HL-60 (cell line): Measurements from ENCODE around the gene MYCN.
"Not testable (repeated sequence)": the region's sequence is repeated elsewhere in the genome, so short reads cannot be mapped to it uniquely, and the experiment has no call there.

ENCODE experiments used
- DNase-seq, 2 experiments: peaks; one replicate each; pipeline ENCODE4 v3.0.0-alpha.2; 2010 to 2020; ENCODE audit warnings: low read depth in 1 of 2, low spot score in 1 of 2
- H3K27ac ChIP-seq: fragments of 250-450 bp; sonication (Bioruptor Pico); replicated peaks from 2 replicates; pipeline ENCODE4 v1.5.1; 2020; ENCODE audit warnings: mild to moderate bottlenecking, moderate library complexity
- H3K27me3 ChIP-seq: fragments of 250-450 bp; sonication (Bioruptor Pico); 2 replicates; pipeline ENCODE4 v1.5.1; 2021; ENCODE audit warnings: mild to moderate bottlenecking, moderate library complexity; ENCODE audit not compliant: insufficient read depth, poor library complexity, severe bottlenecking
- H3K4me3 ChIP-seq: replicated peaks from 2 replicates; pipeline ENCODE4 v1.5.1; 2011; ENCODE audit warnings: mild to moderate bottlenecking, control low read depth, low read length; ENCODE audit not compliant: insufficient read depth
- CTCF ChIP-seq: IDR thresholded peaks from one replicate; pipeline ENCODE4 v1.5.1; 2011; ENCODE audit warnings: low read length, control low read depth, inconsistent platforms; ENCODE audit not compliant: insufficient read depth
- GABPA ChIP-seq: IDR thresholded peaks from 2 replicates; pipeline ENCODE4 v1.6.1; 2012; ENCODE audit warnings: low read depth
- POLR2AphosphoS5 ChIP-seq: IDR thresholded peaks from 2 replicates; pipeline ENCODE4 v1.6.1; 2012; ENCODE audit warnings: low read depth
- SPI1 ChIP-seq: IDR thresholded peaks from 2 replicates; pipeline ENCODE4 v1.6.1; 2012; ENCODE audit warnings: low read depth, mild to moderate bottlenecking, borderline replicate concordance
- TF ChIP-seq, protein P1 (sequence below): IDR thresholded peaks from 2 replicates; pipeline ENCODE4 v1.6.1; 2012; ENCODE audit warnings: low read depth; ENCODE audit not compliant: insufficient replicate concordance

Gene MYCN

GRCh38 chr2:15959331-15960153 lies 19.2 kb downstream of the MYCN start:
- Histone ChIP-seq H3K27me3 (no peaks in the 10 kb centered on the region), H3K4me3 (no peak overlapping the region), H3K27ac (no peak overlapping the region)
- no peak for DNase-seq
- TF ChIP-seq SPI1 = no peak
- no peak for TF ChIP-seq POLR2AphosphoS5
- TF ChIP-seq, protein P1, sequence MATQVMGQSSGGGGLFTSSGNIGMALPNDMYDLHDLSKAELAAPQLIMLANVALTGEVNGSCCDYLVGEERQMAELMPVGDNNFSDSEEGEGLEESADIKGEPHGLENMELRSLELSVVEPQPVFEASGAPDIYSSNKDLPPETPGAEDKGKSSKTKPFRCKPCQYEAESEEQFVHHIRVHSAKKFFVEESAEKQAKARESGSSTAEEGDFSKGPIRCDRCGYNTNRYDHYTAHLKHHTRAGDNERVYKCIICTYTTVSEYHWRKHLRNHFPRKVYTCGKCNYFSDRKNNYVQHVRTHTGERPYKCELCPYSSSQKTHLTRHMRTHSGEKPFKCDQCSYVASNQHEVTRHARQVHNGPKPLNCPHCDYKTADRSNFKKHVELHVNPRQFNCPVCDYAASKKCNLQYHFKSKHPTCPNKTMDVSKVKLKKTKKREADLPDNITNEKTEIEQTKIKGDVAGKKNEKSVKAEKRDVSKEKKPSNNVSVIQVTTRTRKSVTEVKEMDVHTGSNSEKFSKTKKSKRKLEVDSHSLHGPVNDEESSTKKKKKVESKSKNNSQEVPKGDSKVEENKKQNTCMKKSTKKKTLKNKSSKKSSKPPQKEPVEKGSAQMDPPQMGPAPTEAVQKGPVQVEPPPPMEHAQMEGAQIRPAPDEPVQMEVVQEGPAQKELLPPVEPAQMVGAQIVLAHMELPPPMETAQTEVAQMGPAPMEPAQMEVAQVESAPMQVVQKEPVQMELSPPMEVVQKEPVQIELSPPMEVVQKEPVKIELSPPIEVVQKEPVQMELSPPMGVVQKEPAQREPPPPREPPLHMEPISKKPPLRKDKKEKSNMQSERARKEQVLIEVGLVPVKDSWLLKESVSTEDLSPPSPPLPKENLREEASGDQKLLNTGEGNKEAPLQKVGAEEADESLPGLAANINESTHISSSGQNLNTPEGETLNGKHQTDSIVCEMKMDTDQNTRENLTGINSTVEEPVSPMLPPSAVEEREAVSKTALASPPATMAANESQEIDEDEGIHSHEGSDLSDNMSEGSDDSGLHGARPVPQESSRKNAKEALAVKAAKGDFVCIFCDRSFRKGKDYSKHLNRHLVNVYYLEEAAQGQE = no peak
- no peak for TF ChIP-seq GABPA
- no peak for TF ChIP-seq CTCF

DNA sequence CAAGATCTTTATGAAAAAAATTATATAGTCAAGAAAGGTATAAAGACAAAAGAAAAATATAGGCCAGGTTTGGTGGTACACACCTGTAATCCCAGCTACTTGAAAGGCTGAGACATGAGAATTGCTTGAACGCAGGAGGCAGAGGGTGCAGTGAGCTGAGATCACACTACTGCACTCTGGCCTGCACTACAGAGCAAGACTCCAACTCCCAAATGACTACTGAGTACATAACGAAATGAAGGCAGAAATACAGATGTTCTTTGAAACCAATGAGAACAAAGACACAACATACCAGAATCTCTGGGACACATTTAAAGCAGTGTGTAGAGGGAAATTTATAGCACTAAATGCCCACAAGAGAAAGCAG lies 19.8 kb downstream of the MYCN start:
- H3K4me3 ChIP-seq, H3K27ac ChIP-seq, H3K27me3 ChIP-seq, DNase-seq: not testable (repeated sequence)

GRCh38 chr2:15963109-15963976 lies 23.0 kb downstream of the MYCN start:
- DNase-seq, H3K27me3 ChIP-seq, H3K4me3 ChIP-seq, H3K27ac ChIP-seq: not testable (repeated sequence)

- Histone ChIP-seq H3K27me3 (no peaks in the 10 kb centered on the region), H3K27ac (no peak overlapping the region), H3K4me3 (no peak overlapping the region)
- DNase-seq = no peak
- TF ChIP-seq SPI1 (no peak), GABPA (no peak), CTCF (no peak), POLR2AphosphoS5 (no peak)
- TF ChIP-seq, protein P1 = no peak
These were observed 23.8 kb downstream of the MYCN start for GRCh38 chr2:15963977-15964670.
